H9 (cell line): ENCODE measurements around the gene LINC01488. TPM values are rescaled to one million over a fixed set of nuclear protein-coding genes. Genes with fewer than 3 reads are reported as not detected.
A peak's percentile ranks its signal among the peaks of the same experiment; 100 is the strongest.

Experiments
- DNase-seq: peaks from one replicate; pipeline ENCODE4 v3.0.0-alpha.2; 2017
- H2AFZ ChIP-seq: one replicate; pipeline ENCODE4 v1.6.1; 2013; ENCODE audit warnings: mild to moderate bottlenecking, low read length, control low read depth, moderate library complexity
- H2AK5ac ChIP-seq: 2 replicates; pipeline ENCODE4 v1.6.1; 2013; ENCODE audit warnings: low read length, control low read depth, mixed read lengths; ENCODE audit not compliant: insufficient read length
- H2BK120ac ChIP-seq: one replicate; pipeline ENCODE4 v1.6.1; 2013; ENCODE audit warnings: low read depth, mild to moderate bottlenecking, low read length, control low read depth, inconsistent platforms; ENCODE audit not compliant: poor library complexity, severe bottlenecking
- H2BK12ac ChIP-seq: 2 replicates; pipeline ENCODE4 v1.6.1; 2013; ENCODE audit warnings: low read length, control low read depth, mixed read lengths, low read depth; ENCODE audit not compliant: insufficient read length
- H2BK15ac ChIP-seq: 2 replicates; pipeline ENCODE4 v1.6.1; 2013; ENCODE audit warnings: low read depth, low read length, control low read depth
- H2BK20ac ChIP-seq: one replicate; pipeline ENCODE4 v1.6.1; 2013; ENCODE audit warnings: low read depth, mild to moderate bottlenecking, low read length, control low read depth, inconsistent platforms; ENCODE audit not compliant: poor library complexity, severe bottlenecking
- H2BK5ac ChIP-seq: 2 replicates; pipeline ENCODE4 v1.6.1; 2013; ENCODE audit warnings: low read length, control low read depth, mixed read lengths; ENCODE audit not compliant: insufficient read length
- H3K14ac ChIP-seq: 2 replicates; pipeline ENCODE4 v1.6.1; 2013; ENCODE audit warnings: low read length, control low read depth; ENCODE audit not compliant: insufficient read depth
- H3K18ac ChIP-seq: 2 replicates; pipeline ENCODE4 v1.6.1; 2013; ENCODE audit warnings: low read depth, mild to moderate bottlenecking, mixed read lengths, low read length, control low read depth; ENCODE audit not compliant: insufficient read length
- H3K23ac ChIP-seq: 2 replicates; pipeline ENCODE4 v1.6.1; 2013; ENCODE audit warnings: low read length, control low read depth, mixed read lengths, low read depth; ENCODE audit not compliant: insufficient read length
- H3K23me2 ChIP-seq: 2 replicates; pipeline ENCODE4 v1.6.1; 2013; ENCODE audit warnings: low read depth, mild to moderate bottlenecking, mixed read lengths, low read length, control low read depth; ENCODE audit not compliant: insufficient read length, poor library complexity, severe bottlenecking
- H3K27ac ChIP-seq: 2 replicates; pipeline ENCODE4 v1.5.1; 2013; ENCODE audit warnings: low read length, control low read depth, mixed read lengths, low read depth; ENCODE audit not compliant: insufficient read length
- H3K27me3 ChIP-seq: 2 replicates; pipeline ENCODE4 v1.6.1; 2013; ENCODE audit warnings: low read length, control low read depth, inconsistent platforms; ENCODE audit not compliant: insufficient read depth
- H3K4ac ChIP-seq: 2 replicates; pipeline ENCODE4 v1.6.1; 2013; ENCODE audit warnings: low read depth, mild to moderate bottlenecking, control low read depth, inconsistent platforms, low read length, moderate library complexity
- H3K4me1 ChIP-seq: 2 replicates; pipeline ENCODE4 v1.6.1; 2013; ENCODE audit warnings: low read length, control low read depth, inconsistent platforms; ENCODE audit not compliant: insufficient read depth
- H3K4me2 ChIP-seq: 2 replicates; pipeline ENCODE4 v1.6.1; 2013; ENCODE audit warnings: low read length, control low read depth, mixed read lengths; ENCODE audit not compliant: insufficient read length, insufficient read depth
- H3K56ac ChIP-seq: 2 replicates; pipeline ENCODE4 v1.6.1; 2013; ENCODE audit warnings: low read depth, mild to moderate bottlenecking, mixed read lengths, low read length, control low read depth; ENCODE audit not compliant: insufficient read length
- H3K79me1 ChIP-seq: 2 replicates; pipeline ENCODE4 v1.6.1; 2013; ENCODE audit warnings: low read depth, mild to moderate bottlenecking, moderate library complexity, low read length, control low read depth, inconsistent platforms; ENCODE audit not compliant: insufficient read depth, poor library complexity, severe bottlenecking
- H3K79me2 ChIP-seq: 2 replicates; pipeline ENCODE4 v1.6.1; 2013; ENCODE audit warnings: low read length, control low read depth, inconsistent platforms; ENCODE audit not compliant: insufficient read depth
- H3K9ac ChIP-seq: 2 replicates; pipeline ENCODE4 v1.6.1; 2013; ENCODE audit warnings: low read length, control low read depth, mixed read lengths; ENCODE audit not compliant: insufficient read length; ENCODE audit errors: extremely low read depth
- H3K9me3 ChIP-seq: one replicate; pipeline ENCODE4 v1.6.1; 2013; ENCODE audit warnings: low read depth, low read length, inconsistent platforms; ENCODE audit not compliant: control insufficient read depth
- H3T11ph ChIP-seq: one replicate; pipeline ENCODE4 v1.6.1; 2013; ENCODE audit warnings: mild to moderate bottlenecking, low read length, control low read depth, inconsistent platforms
- H4K20me1 ChIP-seq: one replicate; pipeline ENCODE4 v1.6.1; 2013; ENCODE audit not compliant: control insufficient read depth, insufficient read length, insufficient read depth
- H4K5ac ChIP-seq: 2 replicates; pipeline ENCODE4 v1.6.1; 2013; ENCODE audit warnings: low read depth, mild to moderate bottlenecking, mixed read lengths, low read length, control low read depth; ENCODE audit not compliant: insufficient read length
- H4K8ac ChIP-seq: replicated peaks from 2 replicates; pipeline ENCODE4 v1.6.1; 2013; ENCODE audit warnings: low read length, control low read depth, mixed read lengths, low read depth; ENCODE audit not compliant: insufficient read length
- H4K91ac ChIP-seq: 2 replicates; pipeline ENCODE4 v1.6.1; 2013; ENCODE audit warnings: low read depth, mild to moderate bottlenecking, moderate library complexity, mixed read lengths, low read length, control low read depth; ENCODE audit not compliant: insufficient read length
- H3K27ac Mint-ChIP-seq, 3 experiments: 2 replicates in 2 of 3; 3 replicates in 1 of 3; pipeline ENCODE4 v1.8.0; 2020 to 2021; ENCODE audit warnings: mixed read lengths in 3 of 3, mild to moderate bottlenecking in 1 of 3, moderate library complexity in 1 of 3
- H3K27me3 Mint-ChIP-seq: 2 replicates; pipeline ENCODE4 v1.8.0; 2021; ENCODE audit warnings: low read depth, mild to moderate bottlenecking, moderate library complexity, mixed read lengths
- H3K36me3 Mint-ChIP-seq, 3 experiments: 2 replicates in 2 of 3; 3 replicates in 1 of 3; pipeline ENCODE4 v1.8.0; 2020 to 2021; ENCODE audit warnings: low read depth in 3 of 3, mixed read lengths in 3 of 3; ENCODE audit not compliant: insufficient read depth in 1 of 3
- H3K4me1 Mint-ChIP-seq, 2 experiments: 2 replicates each; pipeline ENCODE4 v1.8.0; 2020; ENCODE audit warnings: mixed read lengths in 2 of 2
- H3K4me3 Mint-ChIP-seq, 2 experiments: 2 replicates in 1 of 2; 3 replicates in 1 of 2; pipeline ENCODE4 v1.8.0; 2020 to 2021; ENCODE audit warnings: mild to moderate bottlenecking in 2 of 2, mixed read lengths in 2 of 2, moderate library complexity in 1 of 2
- H3K9me3 Mint-ChIP-seq, 2 experiments: 2 replicates in 1 of 2; 3 replicates in 1 of 2; pipeline ENCODE4 v1.8.0; 2020; ENCODE audit warnings: mild to moderate bottlenecking in 2 of 2, mixed read lengths in 2 of 2, moderate library complexity in 1 of 2
- CTCF ChIP-seq: fragments of 200-600 bp; sonication (generic); conservative IDR thresholded peaks from 3 replicates; pipeline ENCODE4 v1.8.0; 2021; ENCODE audit warnings: antibody characterized with exemption, mild to moderate bottlenecking
- WGBS: extraction: QIAGEN DNeasy Blood & Tissue Kit; methylation state at CpG from one replicate; pipeline ENCODE4 v1.1.7; 2013; ENCODE audit warnings: missing lambda C conversion rate, low lambda C conversion rate, mixed read lengths; ENCODE audit not compliant: insufficient read length; ENCODE audit errors: extremely low coverage; 5-methylcytosine and 5-hydroxymethylcytosine counted together
- total RNA-seq: library from RNA; stranded (reverse); gene quantifications from 2 replicates; pipeline ENCODE4 v1.2.1, GENCODE V29; 2021

LINC01488 gene
- total RNA-seq, 1 experiment from 2014 or later = not detected

DNA sequence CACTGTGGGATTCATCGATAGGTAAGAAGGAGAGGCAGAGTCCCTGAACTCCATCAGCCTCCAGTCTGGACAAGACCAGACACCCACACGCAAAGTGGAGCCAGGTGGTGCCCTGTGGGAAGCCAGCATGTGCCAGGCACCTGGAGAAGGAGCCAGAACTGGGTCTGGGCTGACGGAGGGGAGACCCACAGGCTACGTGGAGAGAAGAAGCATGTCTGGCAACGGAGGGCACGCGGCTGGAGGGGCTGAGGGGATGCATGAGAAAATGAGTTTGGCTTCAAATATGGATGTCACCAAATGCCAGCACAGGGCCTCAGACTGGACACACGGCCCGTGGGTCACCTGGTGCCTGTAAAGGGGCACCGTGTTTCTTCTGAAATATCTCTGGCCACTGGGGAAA lies 55.7 kb downstream of the LINC01488 start:
- H3K14ac ChIP-seq = no peak overlapping the region
- WGBS = no CpG with 5 or more reads among the region's 10 CpGs

More for the DNA sequence above, 55.7 kb downstream of the LINC01488 start:
- Histone ChIP-seq H2BK12ac (no peak overlapping the region), H3K4me2 (no peak overlapping the region), H3K4me1 (no peaks in the 10 kb centered on the region), H4K20me1 (no peaks in the 10 kb centered on the region), H3K9ac (no peak overlapping the region), H3K27me3 (no peaks in the 10 kb centered on the region), H2AK5ac (no peak overlapping the region), H2BK5ac (no peak overlapping the region), H3K79me1 (no peaks in the 10 kb centered on the region), H3K4ac (no peak overlapping the region), H2BK20ac (no peak overlapping the region), H2BK120ac (no peak overlapping the region), H3T11ph (no peak overlapping the region), H3K79me2 (no peaks in the 10 kb centered on the region), H3K23ac (no peak overlapping the region), H4K91ac (no peak overlapping the region), H4K5ac (no peak overlapping the region), H2AFZ (no peak overlapping the region), H3K9me3 (no peaks in the 10 kb centered on the region), H4K8ac (no peak overlapping the region), H3K27ac (no peak overlapping the region), H2BK15ac (no peak overlapping the region), H3K18ac (no peak overlapping the region), H3K56ac (no peak overlapping the region), H3K23me2 (no peaks in the 10 kb centered on the region)
- H3K4me3 Mint-ChIP-seq = no peak overlapping the region
- no peak for DNase-seq
- no peaks in the 10 kb centered on the region; a peak in 1 of 5 replicates for H3K9me3 Mint-ChIP-seq
- H3K4me1 Mint-ChIP-seq = peaks cover 12 to 21% of the 10 kb centered on the region in 2 experiments
- peak overlapping the region in 1 of 3 experiments; percentile 80; a peak in 1 of 7 replicates for H3K27ac Mint-ChIP-seq
- H3K36me3 Mint-ChIP-seq = no peaks in the 10 kb centered on the region; a peak in 1 of 7 replicates
- peaks cover 11% of the 10 kb centered on the region for H3K27me3 Mint-ChIP-seq
- TF ChIP-seq CTCF = no peak
